Activated CD4-positive, alpha-beta memory T cell treated with anti-CD3 and anti-CD28 coated beads for 36 hours (primary cell): ENCODE results near the gene KRTAP4-11. TPM values are rescaled to one million over a fixed set of nuclear protein-coding genes. Genes with fewer than 3 reads are reported as not detected.
"Not testable (repeated sequence)": the region's sequence is repeated elsewhere in the genome, so short reads cannot be mapped to it uniquely, and the experiment has no call there.

Experiments used
- CTCF ChIA-PET: fragments of 350-600 bp; sonication (Branson Sonifier 250); formaldehyde crosslinking; loops from one replicate; lab custom pipeline; 2021; ENCODE audit warnings: antibody characterized with exemption, inconsistent platforms; lab: Charles Lee
- POLR2A ChIA-PET: fragments of 350-600 bp; sonication (Branson Sonifier 250); formaldehyde crosslinking; loops from one replicate; lab custom pipeline; 2021; ENCODE audit warnings: antibody characterized with exemption; lab: Charles Lee
- DNase-seq: peaks from one replicate; pipeline ENCODE4 v3.0.0-alpha.2; 2020
- H3K27ac Mint-ChIP-seq: one replicate; pipeline ENCODE4 v1.8.0; 2021; ENCODE audit warnings: mixed read lengths
- H3K27me3 Mint-ChIP-seq: one replicate; pipeline ENCODE4 v1.8.0; 2021; ENCODE audit warnings: mixed read lengths
- H3K36me3 Mint-ChIP-seq: one replicate; pipeline ENCODE4 v1.8.0; 2021; ENCODE audit warnings: mixed read lengths
- H3K4me1 Mint-ChIP-seq: one replicate; pipeline ENCODE4 v1.8.0; 2021; ENCODE audit warnings: low read depth, mixed read lengths
- H3K4me3 Mint-ChIP-seq: one replicate; pipeline ENCODE4 v1.8.0; 2021; ENCODE audit warnings: mild to moderate bottlenecking, mixed read lengths
- H3K9me3 Mint-ChIP-seq: one replicate; pipeline ENCODE4 v1.8.0; 2021; ENCODE audit warnings: mixed read lengths
- intact Hi-C: fragments of 100-400 bp; cut with micrococcal nuclease; formaldehyde crosslinking; loops from one replicate; pipeline ENCODE4 v1.15.1; 2023
- total RNA-seq, 2 experiments: library from RNA; stranded (reverse); gene quantifications; one replicate each; pipeline ENCODE4 v1.2.3, GENCODE V29; 2021

The KRTAP4-11 gene
- total RNA-seq, 2 experiments from 2014 or later, result not detected

DNA sequence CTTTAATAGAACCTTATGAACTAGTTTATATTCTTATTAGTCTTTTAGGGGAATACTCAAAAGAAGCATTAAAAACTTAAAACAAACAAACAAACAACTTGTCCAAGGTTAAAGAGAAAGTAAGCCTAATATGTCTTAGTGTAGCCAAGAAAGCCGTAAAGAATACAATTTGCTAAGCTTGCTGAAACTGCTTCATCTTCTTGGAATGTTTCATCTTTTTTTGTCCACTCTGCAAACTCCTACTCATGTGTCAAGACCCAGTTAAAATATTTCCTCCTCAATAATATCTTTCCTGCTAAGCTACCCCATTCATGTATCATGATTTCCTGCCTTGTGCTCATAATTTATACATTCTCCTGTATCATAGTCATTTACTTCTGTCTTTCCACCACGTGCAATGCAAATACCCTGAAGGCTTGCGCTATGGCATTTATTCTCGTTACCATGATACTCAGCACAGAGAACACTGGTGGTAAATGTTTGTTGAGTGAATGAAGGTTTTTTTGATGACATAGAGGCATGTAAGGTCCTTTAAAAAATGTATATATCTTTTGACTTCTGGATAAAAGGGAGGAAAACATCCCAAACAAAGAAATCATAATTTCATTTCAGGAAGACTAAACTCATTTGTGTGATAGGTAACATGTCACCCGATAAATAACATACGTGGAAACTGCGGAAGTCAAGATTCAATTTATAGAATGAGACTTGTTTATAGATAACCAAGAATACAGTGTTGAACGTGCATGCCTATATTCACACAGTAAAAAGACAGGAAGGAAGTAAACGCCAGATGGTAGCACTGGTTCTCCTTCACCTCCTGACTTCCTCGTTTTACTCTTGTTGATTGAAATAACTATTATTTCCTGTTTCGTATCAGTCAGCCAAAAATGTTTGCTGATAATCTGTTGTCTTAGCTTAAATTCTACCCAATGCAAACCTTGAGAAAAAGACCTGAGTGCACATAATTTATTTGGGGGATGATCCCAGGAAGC lies 1.8 kb upstream of the KRTAP4-11 start:
- CTCF ChIA-PET, H3K9me3 Mint-ChIP-seq, H3K27me3 Mint-ChIP-seq, H3K4me3 Mint-ChIP-seq, H3K27ac Mint-ChIP-seq, DNase-seq, H3K36me3 Mint-ChIP-seq, POLR2A ChIA-PET, intact Hi-C loops: not testable (repeated sequence)
- H3K4me1 Mint-ChIP-seq, result peaks cover 33% of the 10 kb centered on the region

DNA sequence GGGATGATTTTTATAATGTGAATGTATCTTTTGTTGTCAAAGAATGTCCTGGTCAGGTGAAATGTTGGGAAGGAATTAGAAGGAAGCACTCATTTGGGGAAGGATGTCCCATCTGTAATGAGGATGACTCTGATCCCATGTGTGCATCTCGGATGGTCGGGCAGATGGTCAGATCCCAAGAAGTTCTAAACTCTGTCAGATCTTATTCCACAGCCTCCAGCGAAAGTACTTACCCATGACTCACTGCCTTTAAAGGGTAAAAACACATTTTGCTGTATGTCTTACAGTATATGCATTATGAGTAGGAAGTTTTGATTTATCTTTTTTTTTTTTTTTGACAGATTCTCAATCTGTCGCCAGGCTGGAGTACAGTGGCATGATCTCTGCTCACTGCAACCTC lies 548 bp upstream of the KRTAP4-11 start:
- Mint-ChIP-seq H3K4me3 (no peak overlapping the region), H3K27ac (no peak overlapping the region), H3K4me1 (peaks cover 22% of the 10 kb centered on the region), H3K27me3 (peaks cover 4% of the 10 kb centered on the region), H3K9me3 (peaks cover 6% of the 10 kb centered on the region), H3K36me3 (no peaks in the 10 kb centered on the region)
- no peak for DNase-seq
- intact Hi-C loops, result no loop called here
- ChIA-PET POLR2A (no interaction called here), CTCF (no interaction called here)

DNA sequence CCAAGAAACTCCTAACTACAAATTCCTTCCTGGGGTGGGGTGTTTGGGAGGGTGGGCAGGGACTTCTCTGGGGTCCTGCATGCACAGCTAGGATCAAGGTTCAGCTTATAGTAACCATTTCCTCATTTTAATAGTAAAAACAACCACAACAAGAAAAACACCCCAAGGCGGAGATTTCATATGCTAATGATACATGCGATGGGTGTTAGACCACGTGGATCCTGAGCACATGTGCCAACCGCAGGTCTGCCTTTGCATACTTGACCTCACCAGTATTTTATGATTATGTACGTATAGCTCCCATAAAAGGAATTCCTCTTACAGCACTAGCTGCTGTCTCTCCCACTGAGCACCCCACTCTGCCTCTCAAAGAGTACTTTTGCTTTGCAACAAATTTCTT lies 1.9 kb downstream of the KRTAP4-11 start:
- Mint-ChIP-seq H3K27me3 (peaks cover 4% of the 10 kb centered on the region), H3K27ac (no peak overlapping the region), H3K4me3 (no peak overlapping the region), H3K4me1 (peaks cover 12% of the 10 kb centered on the region), H3K36me3 (peaks cover 2% of the 10 kb centered on the region), H3K9me3 (peaks cover 4% of the 10 kb centered on the region)
- intact Hi-C loops, result no loop called here
- CTCF ChIA-PET, result no interaction called here
- POLR2A ChIA-PET, result no interaction called here
- DNase-seq, result no peak

DNA sequence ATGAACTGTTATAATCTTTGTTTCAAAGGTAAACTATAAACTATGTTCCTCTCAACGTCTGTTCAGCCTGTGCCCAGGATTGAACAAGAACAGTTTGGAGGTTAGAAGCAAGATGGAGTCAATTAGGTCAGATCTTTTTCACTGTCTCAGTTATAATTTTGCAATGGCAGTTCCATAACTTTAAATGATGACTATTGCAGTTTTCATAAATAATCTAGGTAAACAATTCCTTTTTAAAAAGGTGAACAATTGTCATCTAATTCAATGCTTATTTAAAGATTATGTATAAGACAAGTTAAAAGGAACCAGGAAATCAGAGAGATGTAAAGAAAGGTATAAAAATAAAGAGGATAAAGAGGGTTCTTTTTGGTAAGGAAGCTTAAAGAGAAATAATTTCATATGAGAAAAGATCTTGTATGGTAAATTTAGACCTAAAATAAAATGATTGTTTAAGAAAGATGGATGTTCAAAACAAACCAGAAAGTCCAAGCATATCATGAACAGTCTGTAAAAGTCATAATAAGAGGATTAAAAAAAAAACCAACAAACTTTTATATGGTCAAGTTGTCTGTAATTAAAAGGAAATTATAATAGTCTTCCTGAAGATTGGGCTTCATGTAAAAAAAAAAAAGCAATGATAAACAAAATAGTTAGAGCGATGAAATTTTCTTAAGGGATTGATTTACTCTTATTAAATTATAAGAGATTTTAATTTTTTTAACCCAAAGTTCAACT lies 6.9 kb downstream of the KRTAP4-11 start:
- Mint-ChIP-seq H3K27me3 (peaks cover 7% of the 10 kb centered on the region), H3K4me1 (peaks cover 2% of the 10 kb centered on the region), H3K9me3 (peaks cover 8% of the 10 kb centered on the region), H3K4me3 (no peak overlapping the region), H3K36me3 (peaks cover 2% of the 10 kb centered on the region), H3K27ac (no peak overlapping the region)
- no peak for DNase-seq
- intact Hi-C loops, result no loop called here
- CTCF ChIA-PET, result no interaction called here
- POLR2A ChIA-PET, result no interaction called here

DNA sequence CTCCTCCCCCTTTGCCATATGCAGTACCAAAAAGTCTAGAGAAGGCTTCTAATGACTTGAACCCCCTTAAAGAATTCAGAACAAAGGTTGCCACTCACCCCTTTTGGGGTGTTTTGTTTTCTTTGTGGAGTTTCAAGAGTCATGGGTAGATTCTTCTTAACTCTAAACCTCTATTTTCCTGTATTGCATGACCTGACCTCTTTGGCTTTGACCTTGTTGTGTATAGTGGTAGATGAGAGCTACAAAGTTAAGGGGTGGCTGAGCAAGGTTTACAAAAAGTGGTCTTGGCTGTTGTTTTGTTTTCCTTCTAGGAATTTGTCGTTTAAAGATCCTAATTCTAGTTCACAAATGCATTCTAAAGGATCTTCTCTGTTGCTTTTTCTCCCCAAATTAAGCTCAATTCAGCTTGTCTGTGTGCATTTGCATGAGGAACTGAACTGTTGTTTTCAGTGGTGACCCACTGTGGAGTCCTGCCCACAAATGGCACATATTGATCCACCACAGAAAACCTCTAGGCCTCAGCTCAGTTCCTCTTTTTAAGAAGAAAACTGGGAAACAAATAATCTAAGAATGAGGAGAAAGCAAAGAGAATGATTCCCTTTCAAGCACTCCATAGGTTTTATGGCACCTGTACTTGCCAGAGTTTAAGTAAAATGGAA lies 9.3 kb downstream of the KRTAP4-11 start:
- H3K9me3 Mint-ChIP-seq, H3K4me1 Mint-ChIP-seq, CTCF ChIA-PET, DNase-seq, H3K27ac Mint-ChIP-seq, POLR2A ChIA-PET, intact Hi-C loops, H3K4me3 Mint-ChIP-seq, H3K36me3 Mint-ChIP-seq: not testable (repeated sequence)
- peaks cover 14% of the 10 kb centered on the region for H3K27me3 Mint-ChIP-seq

DNA sequence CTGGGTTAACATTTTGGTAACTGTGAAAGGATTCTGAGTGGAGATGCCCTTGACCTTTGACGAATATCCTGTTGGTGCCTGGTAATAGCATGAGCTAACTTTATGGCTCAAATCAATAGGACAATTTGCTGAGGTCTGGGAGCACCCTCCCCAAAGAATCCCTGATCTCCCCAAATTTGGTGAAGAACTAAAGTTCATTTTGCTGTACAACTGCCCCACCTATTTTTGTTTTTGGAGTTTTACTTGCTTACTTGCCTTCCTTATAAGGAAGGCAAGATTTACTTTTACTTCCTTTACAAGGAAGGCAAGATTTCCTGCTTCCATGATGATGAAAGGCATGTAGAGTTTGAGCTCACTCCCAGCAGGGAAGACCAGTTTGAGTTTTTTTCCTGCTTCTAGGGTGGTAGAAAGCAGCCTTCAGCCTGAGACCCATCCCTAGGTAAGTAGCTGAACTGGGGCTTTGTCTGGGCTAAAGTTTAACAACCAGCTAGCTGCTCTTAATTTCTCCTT lies 10.2 kb downstream of the KRTAP4-11 start:
- H3K4me1 Mint-ChIP-seq, result peaks cover 2% of the 10 kb centered on the region
- ChIA-PET POLR2A (no interaction called here), CTCF (no interaction called here)
- no peak for DNase-seq
- H3K36me3 Mint-ChIP-seq, result no peaks in the 10 kb centered on the region
- H3K27me3 Mint-ChIP-seq, result peaks cover 14% of the 10 kb centered on the region
- no peak overlapping the region for H3K27ac Mint-ChIP-seq
- intact Hi-C loops, result no loop called here
- no peak overlapping the region for H3K4me3 Mint-ChIP-seq
- peaks cover 6% of the 10 kb centered on the region for H3K9me3 Mint-ChIP-seq

GRCh38 chr17:41105347-41105746 lies 12.8 kb downstream of the KRTAP4-11 start, which contains the start of gene KRTAP4-9:
TSS of gene KRTAP4-9 (plus strand) at chr17:41105389. CDS start at chr17:41105389, 0 bp downstream.
- H3K27ac Mint-ChIP-seq, H3K9me3 Mint-ChIP-seq, H3K4me3 Mint-ChIP-seq, POLR2A ChIA-PET, H3K36me3 Mint-ChIP-seq, intact Hi-C loops, CTCF ChIA-PET, DNase-seq, H3K4me1 Mint-ChIP-seq: not testable (repeated sequence)
- H3K27me3 Mint-ChIP-seq, result peaks cover 14% of the 10 kb centered on the region

GRCh38 chr17:41104386-41105038 lies 13.7 kb downstream of the KRTAP4-11 start:
- H3K4me3 Mint-ChIP-seq, intact Hi-C loops, H3K4me1 Mint-ChIP-seq, POLR2A ChIA-PET, H3K36me3 Mint-ChIP-seq, H3K27ac Mint-ChIP-seq, DNase-seq, H3K9me3 Mint-ChIP-seq, CTCF ChIA-PET: not testable (repeated sequence)
- H3K27me3 Mint-ChIP-seq, result peaks cover 15% of the 10 kb centered on the region

DNA sequence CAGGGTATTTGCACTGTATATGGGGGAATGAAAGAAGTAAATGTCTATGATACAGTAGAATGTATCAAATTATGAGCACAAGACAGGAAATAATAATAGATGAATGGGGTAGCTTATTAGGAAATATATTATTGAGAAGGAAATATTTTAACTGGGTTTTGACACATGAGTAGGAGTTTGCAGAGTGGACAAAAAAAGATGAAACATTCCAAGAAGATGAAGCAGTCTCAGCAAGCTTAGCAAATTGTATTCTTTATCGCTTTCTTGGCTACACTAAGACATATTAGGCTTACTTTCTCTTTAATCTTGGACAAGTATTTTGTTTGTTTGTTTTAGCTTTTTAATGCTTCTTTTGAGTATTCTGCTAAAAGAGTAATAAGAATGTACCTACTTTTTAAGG lies 14.3 kb downstream of the KRTAP4-11 start:
- POLR2A ChIA-PET, result no interaction called here
- intact Hi-C loops, result no loop called here
- Mint-ChIP-seq H3K4me1 (peaks cover 6% of the 10 kb centered on the region), H3K36me3 (no peaks in the 10 kb centered on the region), H3K9me3 (no peaks in the 10 kb centered on the region), H3K27me3 (peaks cover 15% of the 10 kb centered on the region), H3K4me3 (no peak overlapping the region), H3K27ac (no peak overlapping the region)
- CTCF ChIA-PET, result no interaction called here
- no peak for DNase-seq

DNA sequence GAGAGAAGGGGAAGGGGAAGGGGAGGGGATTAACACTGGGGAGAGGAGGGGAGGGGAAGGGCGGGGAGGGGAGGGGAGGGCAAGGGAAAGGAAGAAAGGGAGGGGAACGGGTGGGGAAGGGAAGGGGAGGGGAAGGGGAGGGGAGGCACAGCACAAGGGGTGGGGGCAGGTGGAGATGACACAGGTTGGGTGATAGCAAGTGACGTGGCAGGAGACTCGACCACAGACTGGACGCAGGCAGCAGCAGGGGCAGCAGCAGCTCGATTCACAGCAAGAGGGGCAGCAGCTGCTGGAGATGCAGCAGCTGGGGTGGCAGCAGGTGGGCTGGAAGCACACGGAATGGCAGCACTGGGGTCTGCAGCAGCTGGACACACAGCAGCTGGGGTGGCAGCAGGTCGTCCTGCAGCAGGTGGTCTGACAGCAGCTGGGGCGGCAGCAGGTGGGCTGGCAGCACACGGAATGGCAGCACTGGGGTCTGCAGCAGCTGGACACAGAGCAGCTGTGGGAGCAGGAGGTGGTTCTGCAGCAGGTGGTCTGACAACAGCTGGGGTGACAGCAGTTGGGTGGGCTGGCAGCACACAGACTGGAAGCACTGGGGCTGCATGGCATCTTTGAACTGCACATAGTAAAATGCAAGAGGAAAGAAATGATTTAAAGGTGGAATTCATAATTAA lies 16.4 kb downstream of the KRTAP4-11 start, which contains the start of gene KRTAP4-16:
Gene KRTAP4-16 (minus strand): TSS at position 624 of the 674 bp plus-strand sequence. CDS start 0 bp downstream, at position 624.
- H3K27me3 Mint-ChIP-seq, result peaks cover 14% of the 10 kb centered on the region
- ChIA-PET POLR2A (no interaction called here), CTCF (no interaction called here)
- intact Hi-C loops, result no loop called here
- H3K36me3 Mint-ChIP-seq, result no peaks in the 10 kb centered on the region
- peaks cover 4% of the 10 kb centered on the region for H3K4me1 Mint-ChIP-seq
- no peak within 1 kb of the TSS for H3K27ac Mint-ChIP-seq
- H3K4me3 Mint-ChIP-seq, result no peak within 1 kb of the TSS
- no peak for DNase-seq
- H3K9me3 Mint-ChIP-seq, result no peaks in the 10 kb centered on the region
